ENCODE data around the gene MTMR10.

Gene MTMR10

DNA sequence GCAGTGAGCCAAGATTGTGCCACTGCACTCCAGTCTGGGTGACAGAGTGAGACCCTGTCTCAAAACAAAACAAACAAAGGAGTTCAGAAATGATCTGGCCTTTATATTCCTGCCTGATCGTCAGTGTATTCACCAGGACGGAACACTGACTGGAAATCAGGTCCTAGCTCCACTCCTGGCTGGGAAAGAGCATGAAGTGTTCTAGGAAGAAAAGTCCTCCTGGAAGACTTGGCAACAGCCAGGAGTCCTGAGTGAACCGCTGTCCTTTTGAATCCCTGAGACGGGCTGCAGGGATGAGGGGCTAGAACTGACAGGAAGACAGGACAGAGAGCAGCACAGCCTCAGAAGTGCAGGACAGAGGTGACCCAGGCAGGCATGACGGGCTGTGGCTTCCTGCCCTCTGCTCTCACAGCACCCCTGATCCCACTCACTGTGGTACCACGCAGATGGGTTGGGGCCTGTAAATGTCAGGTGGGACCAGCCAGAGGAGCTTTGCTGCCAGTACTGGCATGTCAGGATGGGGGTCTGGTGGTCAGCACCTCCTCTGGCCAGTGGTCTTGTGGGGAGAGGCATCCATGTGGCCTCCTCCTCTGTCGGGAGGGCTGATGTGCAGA, 64.2 kb downstream of the MTMR10 start:
- TF ChIP-seq GATA3 (IDR thresholded peaks at IDR 0.05; ENCODE audit: low read depth, low read length), result no peak
- TF ChIP-seq GATA2 (IDR thresholded peaks at IDR 0.05; ENCODE audit: low read depth, low read length), result no peak

GRCh38 chr15:30926161-30926560, 65.3 kb downstream of the MTMR10 start:
- TF ChIP-seq GATA2 (IDR thresholded peaks at IDR 0.05; ENCODE audit: low read depth, low read length) (no peak), GATA3 (IDR thresholded peaks at IDR 0.05; ENCODE audit: low read depth, low read length) (no peak)

- TF ChIP-seq GATA3 (IDR thresholded peaks at IDR 0.05; ENCODE audit: low read depth, low read length) (no peak), GATA2 (IDR thresholded peaks at IDR 0.05; ENCODE audit: low read depth, low read length) (no peak)
Observed at GRCh38 chr15:30925686-30926085, 65.7 kb downstream of the MTMR10 start.

DNA sequence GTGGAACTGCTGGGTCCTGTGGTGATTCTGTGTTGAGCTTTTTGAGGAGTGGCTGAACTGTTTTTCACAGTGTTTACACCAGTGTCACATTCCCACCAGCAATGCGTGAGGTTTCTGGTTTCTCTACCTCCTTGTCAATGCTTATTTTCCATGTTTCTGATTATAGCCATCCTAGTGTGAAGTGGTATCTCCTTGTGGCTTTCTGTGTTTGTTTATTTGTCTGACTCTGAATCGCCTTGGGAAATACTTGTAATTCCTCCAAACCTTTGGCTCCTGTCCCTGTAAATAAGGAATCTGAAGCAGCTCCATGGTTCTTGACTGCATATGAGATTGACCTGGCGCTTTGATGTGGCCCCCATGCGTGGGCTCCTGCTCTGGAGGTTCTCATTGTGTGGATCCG, 67.1 kb downstream of the MTMR10 start:
- TF ChIP-seq GATA2 (IDR thresholded peaks at IDR 0.05; ENCODE audit: low read depth, low read length), result no peak
- no peak for TF ChIP-seq GATA3 (IDR thresholded peaks at IDR 0.05; ENCODE audit: low read depth, low read length)

- TF ChIP-seq GATA2 (IDR thresholded peaks at IDR 0.05; ENCODE audit: low read depth, low read length) (no peak), GATA3 (IDR thresholded peaks at IDR 0.05; ENCODE audit: low read depth, low read length) (no peak)
Observed at GRCh38 chr15:30923429-30923828, 68.0 kb downstream of the MTMR10 start.

- TF ChIP-seq GATA2 (IDR thresholded peaks at IDR 0.05; ENCODE audit: low read depth, low read length) (no peak), GATA3 (IDR thresholded peaks at IDR 0.05; ENCODE audit: low read depth, low read length) (no peak)
Observed at GRCh38 chr15:30922480-30923311, 68.7 kb downstream of the MTMR10 start.

DNA sequence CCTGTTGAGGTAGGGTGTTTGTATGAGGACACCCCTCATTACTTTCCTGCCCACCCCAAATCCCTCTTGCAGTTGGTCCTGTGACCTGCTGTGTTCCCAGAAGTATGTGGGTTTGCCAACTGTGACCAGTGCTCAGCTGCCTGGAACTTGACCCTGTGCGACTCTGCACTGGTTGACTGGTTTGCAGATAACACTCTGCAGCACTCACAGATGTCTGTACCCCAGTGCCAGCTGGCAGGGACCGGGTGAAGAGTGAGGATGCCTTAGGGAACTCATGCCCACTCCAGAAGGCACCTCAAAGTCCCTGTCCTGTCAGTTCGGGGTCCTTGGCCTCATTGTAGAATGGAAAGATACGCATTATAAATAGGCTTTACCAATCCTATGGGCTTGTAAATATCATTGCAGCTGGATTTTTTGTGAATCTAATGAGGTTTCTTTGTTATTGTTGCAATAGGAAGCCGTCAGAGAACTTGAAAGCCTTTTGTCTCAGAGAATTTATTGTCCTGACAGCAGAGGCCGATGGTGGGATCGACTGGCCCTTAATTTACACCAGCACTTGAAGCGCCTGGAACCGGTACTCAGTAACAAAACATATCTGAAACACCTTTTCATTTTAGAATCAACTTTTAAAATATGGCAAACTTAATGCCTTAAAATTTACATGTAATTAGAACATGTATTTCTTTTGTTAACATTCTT, 69.5 kb downstream of the MTMR10 start:
- TF ChIP-seq GATA2 (IDR thresholded peaks at IDR 0.05; ENCODE audit: low read depth, low read length), result peak; percentile 60; the same call in 1 of the 2 replicates
- no peak for TF ChIP-seq GATA3 (IDR thresholded peaks at IDR 0.05; ENCODE audit: low read depth, low read length)

DNA sequence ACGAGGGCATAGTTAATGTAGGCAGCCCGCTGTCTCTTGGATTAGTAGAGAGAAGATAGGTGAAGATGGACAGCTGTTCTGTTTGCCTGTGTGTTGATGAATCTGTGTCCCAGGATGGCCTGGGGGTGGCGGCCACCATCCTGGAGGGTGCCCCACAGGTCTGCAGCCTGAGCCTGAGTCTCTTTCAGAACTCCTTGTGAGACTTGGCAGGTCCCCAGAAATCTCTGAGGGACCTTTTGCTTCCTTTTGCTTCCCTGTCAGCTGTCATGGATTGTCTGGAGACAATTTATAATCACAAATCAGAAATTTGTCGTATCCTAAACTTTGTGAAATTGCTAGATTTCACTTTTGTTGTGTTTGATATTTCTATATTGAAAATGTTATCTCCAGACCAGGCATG, 70.3 kb downstream of the MTMR10 start:
- no peak for TF ChIP-seq GATA3 (IDR thresholded peaks at IDR 0.05; ENCODE audit: low read depth, low read length)
- TF ChIP-seq GATA2 (IDR thresholded peaks at IDR 0.05; ENCODE audit: low read depth, low read length), result no peak

DNA sequence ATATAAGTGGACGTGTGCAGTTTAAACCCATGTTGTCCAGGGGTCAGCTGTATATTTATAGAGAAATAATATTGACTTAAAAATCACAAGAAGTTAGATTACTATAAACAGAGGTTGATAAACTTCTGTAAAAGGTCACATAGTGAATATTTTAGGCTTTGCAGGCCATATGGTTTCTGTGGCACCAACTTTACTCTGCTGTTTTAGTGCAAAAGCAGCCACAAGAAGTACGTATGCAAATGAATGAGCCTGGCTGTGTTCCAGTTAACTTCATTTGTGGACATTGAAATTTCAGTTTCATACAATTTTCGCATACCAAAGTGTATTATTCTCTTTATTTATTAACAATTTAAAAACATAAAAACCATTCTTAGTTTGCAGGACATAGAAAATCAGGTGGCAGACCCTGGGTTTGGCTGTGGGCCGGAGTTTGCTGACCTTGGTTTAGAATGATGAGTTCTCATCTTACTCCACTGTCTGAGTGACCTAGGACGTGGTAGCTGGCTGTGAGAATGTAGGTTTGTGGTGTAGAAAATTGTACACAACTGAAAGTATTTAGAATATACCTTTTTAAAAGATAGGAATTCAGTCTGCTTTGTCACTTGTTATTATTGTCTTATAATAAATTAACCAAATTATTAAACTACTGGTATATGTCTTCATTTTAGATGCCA, 71.4 kb downstream of the MTMR10 start:
- TF ChIP-seq GATA2 (IDR thresholded peaks at IDR 0.05; ENCODE audit: low read depth, low read length) (no peak), GATA3 (IDR thresholded peaks at IDR 0.05; ENCODE audit: low read depth, low read length) (no peak)

- no peak for TF ChIP-seq GATA2 (IDR thresholded peaks at IDR 0.05; ENCODE audit: low read depth, low read length)
- TF ChIP-seq GATA3 (IDR thresholded peaks at IDR 0.05; ENCODE audit: low read depth, low read length), result no peak
Observed at GRCh38 chr15:30918366-30918765, 73.1 kb downstream of the MTMR10 start.

DNA sequence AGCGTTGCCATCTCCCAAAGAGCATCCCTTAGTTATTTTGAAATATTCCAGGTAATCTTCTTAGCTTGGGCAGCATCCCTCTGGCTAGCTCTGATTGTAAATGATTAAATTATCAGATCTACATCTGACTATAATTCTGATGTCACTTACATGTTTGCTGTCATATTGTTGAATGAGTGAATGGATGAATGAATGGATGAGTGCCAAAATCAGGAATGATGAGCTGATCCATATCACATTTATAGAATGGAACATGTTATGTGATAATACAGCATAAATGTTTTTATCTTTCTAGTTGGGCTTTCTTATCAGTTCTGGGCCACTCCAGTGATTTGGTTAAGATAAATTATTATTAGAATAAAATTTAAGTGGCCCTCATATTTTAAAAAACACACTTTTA, 73.8 kb downstream of the MTMR10 start:
- TF ChIP-seq GATA3 (IDR thresholded peaks at IDR 0.05; ENCODE audit: low read depth, low read length) (peak; percentile 82), GATA2 (IDR thresholded peaks at IDR 0.05; ENCODE audit: low read depth, low read length) (peak; percentile 35; the same call in 1 of the 2 replicates)

GRCh38 chr15:30917013-30917412, 74.4 kb downstream of the MTMR10 start:
- TF ChIP-seq GATA2 (IDR thresholded peaks at IDR 0.05; ENCODE audit: low read depth, low read length) (no peak), GATA3 (IDR thresholded peaks at IDR 0.05; ENCODE audit: low read depth, low read length) (no peak)

- TF ChIP-seq GATA2 (IDR thresholded peaks at IDR 0.05; ENCODE audit: low read depth, low read length), result no peak
- TF ChIP-seq GATA3 (IDR thresholded peaks at IDR 0.05; ENCODE audit: low read depth, low read length), result no peak
Observed at GRCh38 chr15:30913761-30914160, 77.7 kb downstream of the MTMR10 start.

GRCh38 chr15:30906366-30906765, 85.1 kb downstream of the MTMR10 start:
- TF ChIP-seq GATA2 (IDR thresholded peaks at IDR 0.05; ENCODE audit: low read depth, low read length) (no peak), GATA3 (IDR thresholded peaks at IDR 0.05; ENCODE audit: low read depth, low read length) (no peak)
